Activated CD4-positive, alpha-beta T cell treated with anti-CD3 and anti-CD28 coated beads, Interleukin-2, amount 50 U/mL, for 24 hours (primary cell): Measurements from ENCODE around the gene TTC4.

Experiments
- DNase-seq, 2 donors: peaks; one replicate each; pipeline ENCODE4 v3.0.0-alpha.2; 2020; ENCODE audit warnings: low read depth in 1 of 2, low spot score in 1 of 2

TTC4 gene

DNA sequence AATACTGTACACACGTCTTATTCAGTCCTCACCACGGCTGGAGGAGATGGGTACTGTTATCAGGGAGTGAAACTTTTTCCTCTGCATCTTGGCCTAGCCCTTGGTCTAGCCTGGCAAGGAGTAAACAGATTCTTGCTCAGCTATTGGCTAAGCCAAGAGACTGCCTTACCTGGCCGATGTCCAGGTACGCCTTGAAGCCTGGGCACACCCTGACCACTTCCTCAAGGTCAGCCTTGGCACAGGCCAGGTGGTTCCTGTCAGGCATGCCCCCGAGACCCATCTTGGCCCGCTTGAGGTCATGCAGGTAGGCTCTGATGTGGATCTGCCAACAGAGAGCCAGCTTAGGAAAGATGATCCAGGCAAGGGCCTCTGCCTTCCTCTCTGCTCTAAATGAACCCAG, 66.5 kb downstream of the TTC4 start:
- DNase-seq: no peak

DNA sequence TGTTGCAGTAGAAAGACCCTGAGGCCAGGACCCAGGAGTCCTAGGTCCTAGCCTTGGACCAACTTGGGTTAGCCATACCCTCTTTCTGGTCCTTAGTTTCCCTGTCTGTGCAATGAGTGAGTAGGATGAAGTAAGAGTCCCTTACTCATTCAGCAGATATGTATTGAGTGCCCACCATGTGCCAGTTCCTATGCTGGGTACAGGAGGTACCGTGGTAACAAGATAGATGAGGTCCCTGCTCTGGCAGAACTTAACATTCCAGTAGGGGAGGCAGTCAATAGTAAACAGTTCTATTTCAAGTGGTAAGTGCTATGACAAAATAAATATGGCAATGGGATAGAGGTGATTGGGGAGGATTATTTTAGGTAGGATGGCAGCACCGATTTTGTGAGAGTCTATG, 66.9 kb downstream of the TTC4 start:
- DNase-seq: no peak

DNA sequence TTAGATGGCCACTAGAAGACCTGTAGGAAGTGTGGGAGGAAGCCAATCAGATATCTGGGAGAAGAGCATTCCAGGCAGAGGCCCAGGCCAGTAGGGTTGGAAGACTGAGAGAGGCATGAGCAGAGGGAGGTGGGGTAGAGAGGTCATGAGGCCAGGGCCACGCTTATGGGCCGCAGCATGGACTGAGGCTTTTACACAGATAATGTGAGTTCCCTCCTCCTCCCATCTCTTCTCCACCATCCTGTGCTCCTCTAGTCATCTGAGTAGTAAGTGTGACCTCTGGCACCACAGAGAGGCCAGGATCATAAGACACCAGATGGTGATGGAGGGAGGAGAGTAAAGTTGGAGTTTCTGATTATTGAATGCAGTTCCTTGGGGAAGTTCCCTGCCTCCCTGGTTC, 68.4 kb downstream of the TTC4 start:
- DNase-seq: no peak

DNA sequence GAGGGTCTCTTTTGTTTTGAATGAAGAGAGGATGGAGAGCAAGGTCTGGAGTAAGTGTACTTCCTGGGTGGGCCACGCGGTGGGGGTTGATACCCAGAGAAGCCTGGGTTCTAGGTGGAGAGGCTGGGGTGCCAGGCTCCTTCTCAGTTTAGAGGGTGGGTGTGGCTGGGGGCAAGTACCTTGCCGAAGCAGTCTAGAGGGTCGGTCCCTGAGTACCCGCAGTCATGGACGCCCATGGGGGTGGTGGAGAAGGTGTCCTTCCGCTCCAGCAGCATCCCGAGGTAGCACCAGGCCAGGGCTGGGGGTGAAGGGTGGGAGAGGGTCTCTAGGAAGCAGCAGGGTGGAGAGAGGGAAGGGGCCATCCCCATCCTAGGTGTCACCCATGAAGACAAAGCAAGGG, 71.1 kb downstream of the TTC4 start:
- DNase-seq: no peak

DNA sequence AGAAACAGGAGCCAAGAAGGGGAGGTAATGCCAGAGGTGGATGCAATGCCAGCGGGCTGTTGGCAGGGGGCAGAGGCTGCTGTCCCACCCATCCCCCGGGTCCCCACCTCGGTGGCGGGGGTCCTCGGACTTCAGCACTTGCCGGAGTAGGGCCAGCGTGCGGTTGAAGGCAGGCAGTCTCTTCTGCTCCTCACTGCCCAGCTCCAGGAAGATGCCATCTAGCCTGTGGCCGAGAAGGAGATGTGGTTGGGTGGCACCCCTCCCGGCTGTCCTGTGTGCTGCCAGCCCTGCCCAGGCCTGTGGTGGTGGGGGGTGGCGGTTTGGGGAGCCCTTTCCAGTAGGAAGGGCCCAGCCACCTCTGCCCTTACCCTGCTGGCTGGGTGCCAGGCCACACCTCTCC, 71.9 kb downstream of the TTC4 start:
- DNase-seq: no peak

DNA sequence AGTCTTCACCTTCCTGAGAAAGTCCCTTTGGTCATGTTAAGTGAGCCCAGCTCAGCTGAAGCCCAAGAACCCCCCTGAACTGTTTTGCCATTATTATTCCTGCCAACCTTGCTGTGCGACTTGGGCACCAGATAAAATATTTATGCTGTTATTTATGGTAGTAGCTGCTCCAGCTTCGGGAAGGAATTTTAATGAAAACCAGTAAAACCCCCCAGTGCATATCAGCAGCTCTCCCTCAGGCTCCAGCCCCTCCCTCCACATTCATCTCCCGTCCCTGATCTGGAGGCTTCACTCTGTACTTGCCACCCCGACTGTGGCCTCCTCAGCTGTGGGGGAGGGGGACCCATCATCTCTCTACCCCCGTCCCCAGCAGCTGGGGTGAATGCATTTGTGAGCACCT, 72.8 kb downstream of the TTC4 start:
- DNase-seq: no peak

DNA sequence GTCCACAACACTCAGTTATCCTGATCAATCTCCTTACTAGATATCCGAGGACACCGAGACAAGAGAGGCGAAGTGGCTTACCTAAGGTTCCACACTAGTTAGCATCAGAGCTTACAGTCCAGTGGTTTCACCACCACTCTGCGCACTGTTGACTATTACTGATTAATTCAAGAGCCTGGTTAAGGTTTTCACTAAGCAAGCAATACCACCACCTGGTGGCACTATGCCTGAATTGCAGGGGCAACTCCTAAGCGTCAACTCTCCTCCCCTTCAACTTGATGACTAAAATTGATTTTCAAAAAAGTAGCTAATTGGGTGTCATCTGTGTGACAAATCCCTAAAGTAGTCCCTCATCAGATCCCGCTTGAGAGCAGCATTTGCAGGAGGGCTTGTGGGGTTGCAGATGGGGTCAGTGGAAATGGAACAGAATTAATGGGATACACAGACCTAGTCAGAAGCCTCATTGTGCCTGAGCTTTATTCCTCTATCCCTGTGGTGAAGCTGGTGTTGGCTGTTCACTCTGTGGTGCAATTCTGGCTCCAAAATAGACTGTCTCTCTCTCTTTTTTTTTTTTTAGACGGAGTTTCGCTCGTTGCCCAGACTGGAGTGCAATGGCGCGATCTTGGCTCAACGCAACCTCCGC, 76.3 kb downstream of the TTC4 start:
- peak in 1 of 2 donors; percentile 44 for DNase-seq
